ENCODE measurements around the gene TACR2.

The TACR2 gene

GRCh38 chr10:69400936-69401335 lies 15.8 kb downstream of the TACR2 start:
- FAIRE-seq, result no peak

- FAIRE-seq, result no peak
Measured at GRCh38 chr10:69398466-69398865, 18.3 kb downstream of the TACR2 start.

GRCh38 chr10:69397972-69398371 lies 18.7 kb downstream of the TACR2 start:
- no peak for FAIRE-seq

- no peak for FAIRE-seq
Measured at GRCh38 chr10:69394020-69394419, 22.7 kb downstream of the TACR2 start.

GRCh38 chr10:69392481-69393000 lies 24.2 kb downstream of the TACR2 start:
- peak; percentile 47 for FAIRE-seq

- no peak for FAIRE-seq
Measured at GRCh38 chr10:69391158-69391557, 25.6 kb downstream of the TACR2 start.

- FAIRE-seq, result no peak
Measured at GRCh38 chr10:69389827-69390490, 26.8 kb downstream of the TACR2 start.

GRCh38 chr10:69388488-69388887 lies 28.2 kb downstream of the TACR2 start:
- no peak for FAIRE-seq

- FAIRE-seq, result no peak
Measured at GRCh38 chr10:69387500-69387899, 29.2 kb downstream of the TACR2 start.

- no peak for FAIRE-seq
Measured at GRCh38 chr10:69385454-69386350, 31.0 kb downstream of the TACR2 start.

GRCh38 chr10:69384320-69384719 lies 32.4 kb downstream of the TACR2 start:
- FAIRE-seq, result no peak

- no peak for FAIRE-seq
Measured at GRCh38 chr10:69383558-69383957, 33.2 kb downstream of the TACR2 start.

GRCh38 chr10:69382382-69383117 lies 34.2 kb downstream of the TACR2 start:
- no peak for FAIRE-seq

- FAIRE-seq, result no peak
Measured at GRCh38 chr10:69379800-69380199, 36.9 kb downstream of the TACR2 start.

GRCh38 chr10:69377933-69378332 lies 38.8 kb downstream of the TACR2 start:
- no peak for FAIRE-seq

- no peak for FAIRE-seq
Measured at GRCh38 chr10:69377191-69377590, 39.5 kb downstream of the TACR2 start.

- FAIRE-seq, result no peak
Measured at GRCh38 chr10:69376662-69377061, 40.1 kb downstream of the TACR2 start.

GRCh38 chr10:69375307-69376151 lies 41.2 kb downstream of the TACR2 start:
- no peak for FAIRE-seq

GRCh38 chr10:69374931-69375306 lies 41.8 kb downstream of the TACR2 start:
- no peak for FAIRE-seq

GRCh38 chr10:69374242-69374641 lies 42.5 kb downstream of the TACR2 start:
- no peak for FAIRE-seq

GRCh38 chr10:69372126-69372980 lies 44.4 kb downstream of the TACR2 start:
- FAIRE-seq, result no peak
